Peyer's patch (tissue), 4 donors: Measurements from ENCODE around the gene IFT20. TPM values are rescaled to one million over a fixed set of nuclear protein-coding genes. Genes with fewer than 3 reads are reported as not detected.

Source experiments
- DNase-seq, 3 donors: peaks; one replicate each; pipeline ENCODE4 v3.0.0-alpha.2; 2017 to 2019
- H3K27ac ChIP-seq, 4 donors: fragments of 200-600 bp; sonication (generic); one replicate each; pipeline ENCODE4 v1.5.1; 2016 to 2019
- H3K27me3 ChIP-seq, 2 donors: fragments of 200-600 bp; sonication (generic); one replicate each; pipeline ENCODE4 v1.5.1; 2019
- H3K36me3 ChIP-seq, 3 donors: fragments of 200-600 bp; sonication (generic); one replicate each; pipeline ENCODE4 v1.5.1; 2016 to 2019
- H3K4me1 ChIP-seq, 4 donors: fragments of 200-600 bp; sonication (generic); one replicate each; pipeline ENCODE4 v1.5.1; 2016 to 2019
- H3K4me3 ChIP-seq, 4 donors: fragments of 200-600 bp; sonication (generic); 1 replicate in 3 of 4; 2 replicates in 1 of 4; pipeline ENCODE4 v1.5.1; 2016 to 2019; ENCODE audit warnings: mild to moderate bottlenecking in 1 of 4
- H3K9me3 ChIP-seq, 4 donors: fragments of 200-600 bp; sonication (generic); one replicate each; pipeline ENCODE4 v1.5.1; 2016 to 2019; ENCODE audit warnings: mild to moderate bottlenecking in 1 of 4
- POLR2A ChIP-seq, 2 donors: fragments of 450-650 bp; IDR thresholded peaks; one replicate each; pipeline ENCODE4 v1.5.1; 2017; ENCODE audit warnings: antibody characterized with exemption in 2 of 2, mild to moderate bottlenecking in 2 of 2, moderate library complexity in 2 of 2
- total RNA-seq, 4 donors: library from RNA; depleted of rRNA; stranded (reverse); fragments of >200 nt; gene quantifications; one replicate each; pipeline ENCODE4 v1.1.0, GENCODE V29; 2016
- TF ChIP-seq, protein P1 (sequence below), 6 experiments: fragments of 450-650 bp in 4 of 6; fragments of 200-600 bp in 2 of 6; sonication (generic) in 1 of 6; IDR thresholded peaks; one replicate each; pipeline ENCODE4 v1.5.1; 2017 to 2019; ENCODE audit warnings: antibody characterized with exemption in 6 of 6, mild to moderate bottlenecking in 3 of 6, moderate library complexity in 1 of 6

The IFT20 gene, protein sequence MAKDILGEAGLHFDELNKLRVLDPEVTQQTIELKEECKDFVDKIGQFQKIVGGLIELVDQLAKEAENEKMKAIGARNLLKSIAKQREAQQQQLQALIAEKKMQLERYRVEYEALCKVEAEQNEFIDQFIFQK
- 10 to 100 TPM; 34.7 to 69.7 (median 62.0) TPM for total RNA-seq

DNA sequence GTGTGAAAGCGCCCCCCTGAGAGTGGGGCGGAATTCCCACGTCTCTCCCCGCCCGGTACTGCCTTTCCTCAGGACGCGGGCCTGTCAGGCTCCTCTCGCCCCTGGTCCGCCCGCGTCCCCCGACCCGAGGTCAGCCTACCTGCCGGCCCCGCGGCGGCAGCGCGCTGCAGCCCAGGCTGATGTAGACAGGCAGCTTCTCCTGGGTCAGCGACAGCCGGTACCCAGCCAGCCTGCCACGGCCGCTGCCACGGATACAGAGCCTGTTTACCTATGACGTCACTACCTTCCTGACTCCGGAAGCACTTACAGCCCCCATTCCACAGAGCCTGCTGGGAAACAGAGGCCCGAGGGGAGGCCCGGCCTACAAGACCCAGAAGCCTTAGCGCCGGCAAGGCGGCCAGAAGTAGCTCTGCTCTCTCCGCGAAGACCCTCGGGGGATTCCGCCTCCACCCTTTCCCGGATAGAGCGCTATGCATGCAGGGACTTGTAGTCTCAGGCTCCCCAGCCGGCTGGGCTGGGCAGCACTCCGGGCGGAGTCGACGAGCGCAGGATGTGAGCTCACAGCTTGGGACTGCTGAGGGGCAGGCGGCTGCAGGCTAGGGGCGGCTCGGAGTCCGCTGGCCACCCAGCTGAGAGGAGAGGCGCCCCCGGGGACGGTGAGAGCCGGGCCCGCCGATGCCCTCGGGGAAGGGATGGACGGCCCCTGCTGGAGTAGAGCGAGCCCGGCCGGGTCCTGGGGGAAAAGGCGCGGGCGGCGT is at the start of gene IFT20, which contains the start of gene TNFAIP1:
Gene IFT20 (minus strand): TSS at position 272 of the 758 bp plus-strand sequence. CDS start 3,487 bp downstream, outside the sequence.
Gene TNFAIP1 (plus strand): TSS at position 561 of the 758 bp plus-strand sequence. CDS start 3,761 bp downstream, outside the sequence.
- no peaks in the 10 kb centered on the region for H3K9me3 ChIP-seq
- peaks cover 0 to 24% (median 0%) of the 10 kb centered on the region in 3 donors for H3K36me3 ChIP-seq
- peak within 1 kb of the TSS; percentile 80 to 91 (median 90) for H3K4me3 ChIP-seq
- peak; percentile 70 to 93 for TF ChIP-seq POLR2A (IDR thresholded peaks at IDR 0.05)
- TF ChIP-seq, protein P1, sequence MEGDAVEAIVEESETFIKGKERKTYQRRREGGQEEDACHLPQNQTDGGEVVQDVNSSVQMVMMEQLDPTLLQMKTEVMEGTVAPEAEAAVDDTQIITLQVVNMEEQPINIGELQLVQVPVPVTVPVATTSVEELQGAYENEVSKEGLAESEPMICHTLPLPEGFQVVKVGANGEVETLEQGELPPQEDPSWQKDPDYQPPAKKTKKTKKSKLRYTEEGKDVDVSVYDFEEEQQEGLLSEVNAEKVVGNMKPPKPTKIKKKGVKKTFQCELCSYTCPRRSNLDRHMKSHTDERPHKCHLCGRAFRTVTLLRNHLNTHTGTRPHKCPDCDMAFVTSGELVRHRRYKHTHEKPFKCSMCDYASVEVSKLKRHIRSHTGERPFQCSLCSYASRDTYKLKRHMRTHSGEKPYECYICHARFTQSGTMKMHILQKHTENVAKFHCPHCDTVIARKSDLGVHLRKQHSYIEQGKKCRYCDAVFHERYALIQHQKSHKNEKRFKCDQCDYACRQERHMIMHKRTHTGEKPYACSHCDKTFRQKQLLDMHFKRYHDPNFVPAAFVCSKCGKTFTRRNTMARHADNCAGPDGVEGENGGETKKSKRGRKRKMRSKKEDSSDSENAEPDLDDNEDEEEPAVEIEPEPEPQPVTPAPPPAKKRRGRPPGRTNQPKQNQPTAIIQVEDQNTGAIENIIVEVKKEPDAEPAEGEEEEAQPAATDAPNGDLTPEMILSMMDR (IDR thresholded peaks at IDR 0.05) = no peak
- H3K27me3 ChIP-seq = no peaks in the 10 kb centered on the region
- DNase-seq = peak; percentile 97 to 99 (median 97)
- peaks cover 0 to 33% (median 6%) of the 10 kb centered on the region in 4 donors for H3K4me1 ChIP-seq
- peak within 1 kb of the TSS; percentile 84 to 95 (median 88) for H3K27ac ChIP-seq

DNA sequence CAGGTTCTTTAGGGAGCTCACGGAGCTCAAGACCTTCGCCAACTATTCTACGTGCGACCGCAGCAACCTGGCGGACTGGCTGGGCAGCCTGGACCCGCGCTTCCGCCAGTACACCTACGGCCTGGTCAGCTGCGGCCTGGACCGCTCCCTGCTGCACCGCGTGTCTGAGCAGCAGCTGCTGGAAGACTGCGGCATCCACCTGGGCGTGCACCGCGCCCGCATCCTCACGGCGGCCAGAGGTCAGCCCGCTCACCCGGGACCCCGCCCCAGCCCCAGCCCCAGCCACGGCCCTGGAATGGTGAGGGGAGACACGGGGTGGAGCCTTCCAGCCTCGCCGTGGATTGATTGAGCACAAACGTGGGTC is 49.7 kb upstream of the IFT20 start:
- no peaks in the 10 kb centered on the region for H3K27me3 ChIP-seq
- no peaks in the 10 kb centered on the region for H3K9me3 ChIP-seq
- DNase-seq = peak in 2 of 3 donors; percentile 60 to 70
- H3K36me3 ChIP-seq = peaks cover 0 to 22% (median 0%) of the 10 kb centered on the region in 3 donors
- TF ChIP-seq POLR2A (IDR thresholded peaks at IDR 0.05) = no peak
- TF ChIP-seq, protein P1 (IDR thresholded peaks at IDR 0.05) = no peak
- peak overlapping the region; percentile 46 to 65 (median 58) for H3K4me3 ChIP-seq
- H3K4me1 ChIP-seq = peaks cover 0 to 28% (median 4%) of the 10 kb centered on the region in 4 donors
- H3K27ac ChIP-seq = peak overlapping the region; percentile 39 to 85 (median 66)

DNA sequence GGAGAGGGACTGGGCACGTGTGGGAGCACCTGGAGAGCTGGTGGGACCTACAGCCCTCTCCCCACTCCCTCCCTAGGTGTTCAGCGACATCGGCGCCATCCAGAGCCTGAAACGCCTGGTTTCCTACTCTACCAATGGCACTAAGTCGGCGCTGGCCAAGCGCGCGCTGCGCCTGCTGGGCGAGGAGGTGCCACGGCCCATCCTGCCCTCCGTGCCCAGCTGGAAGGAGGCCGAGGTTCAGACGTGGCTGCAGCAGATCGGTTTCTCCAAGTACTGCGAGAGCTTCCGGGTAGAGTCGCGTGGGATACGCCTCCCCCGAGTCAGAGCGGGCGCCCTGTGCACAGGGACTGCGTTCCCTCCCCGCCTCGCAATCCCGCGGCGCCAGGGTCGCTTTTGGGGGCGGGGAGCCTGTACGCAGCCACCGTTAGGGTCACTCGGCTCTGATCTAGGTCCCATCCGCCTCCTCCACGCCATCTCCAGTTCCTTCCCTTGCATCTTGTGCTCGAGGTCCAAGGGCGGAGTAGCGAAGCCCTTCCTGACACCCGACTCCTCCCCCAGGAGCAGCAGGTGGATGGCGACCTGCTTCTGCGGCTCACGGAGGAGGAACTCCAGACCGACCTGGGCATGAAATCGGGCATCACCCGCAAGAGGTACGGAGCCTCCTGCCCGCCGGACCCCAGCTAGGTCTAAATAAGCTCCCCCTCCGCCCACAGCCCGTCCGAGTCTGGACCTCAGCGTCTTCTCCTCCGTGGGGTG is 49.2 kb upstream of the IFT20 start:
- peak overlapping the region; percentile 39 to 85 (median 66) for H3K27ac ChIP-seq
- H3K4me1 ChIP-seq = peaks cover 0 to 28% (median 4%) of the 10 kb centered on the region in 4 donors
- H3K9me3 ChIP-seq = no peaks in the 10 kb centered on the region
- DNase-seq = peak; percentile 55 to 90 (median 88)
- TF ChIP-seq, protein P1 (IDR thresholded peaks at IDR 0.05) = peak in 1 of 6 experiments; percentile 11
- peak; percentile 66 to 72 for TF ChIP-seq POLR2A (IDR thresholded peaks at IDR 0.05)
- peaks cover 0 to 17% (median 0%) of the 10 kb centered on the region in 3 donors for H3K36me3 ChIP-seq
- H3K27me3 ChIP-seq = no peaks in the 10 kb centered on the region
- H3K4me3 ChIP-seq = peak overlapping the region; percentile 46 to 65 (median 58)

DNA sequence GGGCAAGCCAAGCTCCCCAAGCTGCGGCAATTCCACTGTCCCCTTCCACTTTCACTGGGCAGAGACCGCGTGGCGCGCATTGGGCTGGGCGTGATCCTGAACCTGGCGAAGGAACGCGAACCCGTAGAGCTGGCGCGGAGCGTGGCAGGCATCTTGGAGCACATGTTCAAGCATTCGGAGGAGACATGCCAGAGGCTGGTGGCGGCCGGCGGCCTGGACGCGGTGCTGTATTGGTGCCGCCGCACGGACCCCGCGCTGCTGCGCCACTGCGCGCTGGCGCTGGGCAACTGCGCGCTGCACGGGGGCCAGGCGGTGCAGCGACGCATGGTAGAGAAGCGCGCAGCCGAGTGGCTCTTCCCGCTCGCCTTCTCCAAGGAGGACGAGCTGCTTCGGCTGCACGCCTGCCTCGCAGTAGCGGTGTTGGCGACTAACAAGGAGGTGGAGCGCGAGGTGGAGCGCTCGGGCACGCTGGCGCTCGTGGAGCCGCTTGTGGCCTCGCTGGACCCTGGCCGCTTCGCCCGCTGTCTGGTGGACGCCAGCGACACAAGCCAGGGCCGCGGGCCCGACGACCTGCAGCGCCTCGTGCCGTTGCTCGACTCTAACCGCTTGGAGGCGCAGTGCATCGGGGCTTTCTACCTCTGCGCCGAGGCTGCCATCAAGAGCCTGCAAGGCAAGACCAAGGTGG is 46.0 kb upstream of the IFT20 start:
- Histone ChIP-seq H3K4me1 (peaks cover 0 to 28% (median 4%) of the 10 kb centered on the region in 4 donors), H3K9me3 (no peaks in the 10 kb centered on the region), H3K27me3 (no peaks in the 10 kb centered on the region), H3K36me3 (no peaks in the 10 kb centered on the region), H3K4me3 (peak overlapping the region in 2 of 4 donors; percentile 30 to 34), H3K27ac (no peak overlapping the region)
- TF ChIP-seq, protein P1 (IDR thresholded peaks at IDR 0.05) = peak in 4 of 6 experiments; percentile 15 to 55 (median 48)
- TF ChIP-seq POLR2A (IDR thresholded peaks at IDR 0.05) = no peak
- peak in 2 of 3 donors; percentile 57 to 70 for DNase-seq
